ENCODE data around the gene ARHGAP18. TPM values are rescaled to one million over a fixed set of nuclear protein-coding genes. Genes with fewer than 3 reads are reported as not detected.
A peak's percentile ranks its signal among the peaks of the same experiment; 100 is the strongest.

The ARHGAP18 gene
- total and polyA plus RNA-seq, 2 of the 13 experiments (the other 11 are each of a cell fraction or from before 2014, with no cell fraction given), result 58.2 to 115 TPM

- no peak for TF ChIP-seq PTBP1 (IDR thresholded peaks at IDR 0.05; ENCODE audit: low read depth, low read length, poor library complexity, severe bottlenecking)
- no peak for TF ChIP-seq ETV5 (CRISPR knock-in tag; IDR thresholded peaks at IDR 0.05; ENCODE audit: borderline replicate concordance)
- TF ChIP-seq RCOR2 (CRISPR knock-in tag; IDR thresholded peaks at IDR 0.05), result peak; percentile 84; the same call in 1 of the 2 replicates
- TF ChIP-seq ARID2 (CRISPR knock-in tag; IDR thresholded peaks at IDR 0.05; ENCODE audit: borderline replicate concordance), result 0 out of 2 replicates have a peak, but pooled peaks have one; percentile 40
- TF ChIP-seq ZNF761 (CRISPR knock-in tag; conservative IDR thresholded peaks at IDR 0.05), result no peak
- TF ChIP-seq TGIF2 (CRISPR knock-in tag; IDR thresholded peaks at IDR 0.05), result no peak
- TF ChIP-seq SRF (IDR thresholded peaks at IDR 0.05; ENCODE audit: low read depth, low read length), result no peak
- TF ChIP-seq ZNF83 (CRISPR knock-in tag; IDR thresholded peaks at IDR 0.05; ENCODE audit: borderline replicate concordance), result no peak
- TF ChIP-seq HCFC1 (IDR thresholded peaks at IDR 0.05; ENCODE audit: low read depth, low read length), result no peak
- TF ChIP-seq MXI1 (IDR thresholded peaks at IDR 0.05; ENCODE audit: borderline replicate concordance, low read depth, low read length), result no peak
- TF ChIP-seq SAFB2 (CRISPR knock-in tag; IDR thresholded peaks at IDR 0.05; ENCODE audit: borderline replicate concordance, low read depth), result no peak
- no peak for TF ChIP-seq MYNN (CRISPR knock-in tag; IDR thresholded peaks at IDR 0.05; ENCODE audit: low read depth)
- 0 out of 2 replicates have a peak, but pooled peaks have one; percentile 16 for TF ChIP-seq MAX (IDR thresholded peaks at IDR 0.05)
- TF ChIP-seq STAG1 (CRISPR knock-in tag; IDR thresholded peaks at IDR 0.05), result peak; percentile 6
- TF ChIP-seq CTCF (CRISPR knock-in tag; IDR thresholded peaks at IDR 0.05), result no peak
- no peak for TF ChIP-seq JUNB (CRISPR knock-in tag; IDR thresholded peaks at IDR 0.05; ENCODE audit: borderline replicate concordance)
- TF ChIP-seq GLMP (CRISPR knock-in tag; IDR thresholded peaks at IDR 0.05; ENCODE audit: borderline replicate concordance), result no peak
- no peak for TF ChIP-seq SNAPC5 (CRISPR knock-in tag; IDR thresholded peaks at IDR 0.05; ENCODE audit: borderline replicate concordance)
- TF ChIP-seq ZNF205 (CRISPR knock-in tag; IDR thresholded peaks at IDR 0.05), result no peak
- TF ChIP-seq MTERF4 (CRISPR knock-in tag; IDR thresholded peaks at IDR 0.05), result no peak
- no peak for TF ChIP-seq CERS6 (CRISPR knock-in tag; IDR thresholded peaks at IDR 0.05)
- no peak for TF ChIP-seq ZSCAN5A (CRISPR knock-in tag; IDR thresholded peaks at IDR 0.05; ENCODE audit: borderline replicate concordance)
These were observed 58.7 kb downstream of the ARHGAP18 start (continued) for GRCh38 chr6:129651291-129651691.
